Measurements from ENCODE around the gene SRGAP3.

SRGAP3 gene

DNA sequence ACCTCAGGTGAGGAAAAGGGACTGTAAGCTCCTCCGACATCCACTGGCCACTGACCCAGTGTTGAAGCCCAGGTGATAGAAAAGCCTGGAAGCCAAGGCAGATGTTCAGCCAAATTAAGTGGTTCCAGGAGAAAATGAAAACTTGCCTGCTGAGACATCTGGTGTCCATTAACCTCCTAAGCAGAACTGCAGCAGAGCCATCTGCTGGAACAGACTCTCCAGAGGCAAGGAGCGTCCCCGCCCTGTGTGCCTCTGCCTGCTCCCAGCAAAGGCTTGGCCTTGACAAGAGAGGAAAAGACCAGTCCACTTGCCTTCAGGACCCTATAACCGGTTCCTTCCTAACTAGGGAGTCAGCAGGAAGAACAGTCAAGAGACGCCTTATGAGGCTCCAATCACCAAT is 48.2 kb downstream of the SRGAP3 start:
- DNase-seq (ENCODE audit: low read depth), result no peak

DNA sequence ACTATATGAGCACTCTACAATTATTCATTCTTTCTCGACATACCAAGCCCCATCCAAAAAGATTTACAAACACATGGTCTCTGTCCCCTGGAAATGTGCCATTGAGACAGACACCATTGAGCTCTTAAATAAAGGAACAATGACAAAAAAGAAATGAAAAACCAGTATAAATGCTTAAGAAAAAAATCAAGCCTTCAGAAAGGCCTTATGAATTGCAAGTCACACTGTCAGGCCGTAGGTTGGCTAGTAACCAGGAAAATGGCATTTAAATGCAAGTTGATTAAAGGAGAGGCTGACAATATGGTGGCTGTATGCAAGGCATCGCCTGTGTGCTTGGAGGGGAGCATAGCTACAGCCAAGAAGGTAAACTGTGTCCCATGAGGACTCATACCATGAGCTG is 49.7 kb downstream of the SRGAP3 start:
- no peak for DNase-seq (ENCODE audit: low read depth)

DNA sequence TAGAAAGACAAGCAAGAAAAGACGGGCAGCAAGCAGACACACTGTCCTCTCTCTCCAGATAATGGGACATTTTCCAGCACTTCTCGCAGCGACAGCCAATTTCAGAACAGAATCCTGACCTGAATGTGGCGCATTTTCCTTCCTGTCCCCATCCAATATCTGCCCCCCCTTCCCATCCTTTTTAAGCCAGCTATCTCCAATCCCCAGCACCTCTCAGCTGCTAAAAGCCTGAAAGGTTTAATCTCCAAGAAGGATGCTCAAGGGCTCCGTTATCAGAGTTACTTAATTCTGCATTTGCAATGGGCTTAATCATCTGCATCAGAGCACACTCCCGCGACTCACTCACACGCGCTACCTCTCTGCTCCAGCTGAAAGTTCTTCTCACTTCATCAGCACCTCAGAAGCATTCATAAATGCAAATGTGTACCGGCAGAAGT is 50.5 kb downstream of the SRGAP3 start:
- no peak for DNase-seq (ENCODE audit: low read depth)

DNA sequence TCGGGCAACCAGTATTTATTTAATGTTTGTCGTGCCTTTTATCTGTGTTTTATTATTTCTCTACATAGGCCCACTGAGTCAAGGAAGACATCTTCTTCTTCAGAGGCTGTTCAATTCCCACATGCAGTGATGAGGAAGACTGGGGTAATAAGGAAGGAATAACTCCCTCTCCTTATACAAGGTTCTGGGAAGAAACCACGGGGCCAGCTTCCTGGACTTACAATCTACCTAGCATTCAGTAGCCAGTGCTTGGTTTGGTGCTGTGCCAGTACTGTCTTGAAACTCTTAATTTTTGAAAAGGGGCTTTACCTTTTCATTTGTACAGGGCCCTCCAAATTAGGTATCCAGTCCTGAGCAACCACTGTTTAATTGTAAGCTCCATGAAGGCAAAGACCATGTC is 51.2 kb downstream of the SRGAP3 start:
- no peak for DNase-seq (ENCODE audit: low read depth)

DNA sequence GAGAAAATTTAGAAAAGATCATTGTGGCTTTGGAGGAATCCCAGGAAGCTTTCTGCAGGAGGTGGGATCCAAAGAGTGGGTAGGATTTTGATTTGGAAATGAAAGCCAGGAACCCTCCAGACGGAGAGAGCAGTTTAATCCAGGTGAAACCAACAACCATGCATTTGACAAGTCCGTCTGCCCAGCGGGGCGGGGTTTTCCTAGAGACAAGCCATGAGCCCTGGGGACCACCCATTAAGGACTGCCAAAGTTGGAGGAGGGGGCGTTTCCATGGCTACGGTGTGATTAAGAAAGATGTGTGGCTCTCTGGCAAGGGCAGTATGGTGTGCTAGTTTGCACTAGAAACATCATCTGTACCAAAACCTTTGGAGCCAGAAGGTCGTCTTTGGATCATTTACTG is 53.4 kb downstream of the SRGAP3 start:
- no peak for DNase-seq (ENCODE audit: low read depth)

DNA sequence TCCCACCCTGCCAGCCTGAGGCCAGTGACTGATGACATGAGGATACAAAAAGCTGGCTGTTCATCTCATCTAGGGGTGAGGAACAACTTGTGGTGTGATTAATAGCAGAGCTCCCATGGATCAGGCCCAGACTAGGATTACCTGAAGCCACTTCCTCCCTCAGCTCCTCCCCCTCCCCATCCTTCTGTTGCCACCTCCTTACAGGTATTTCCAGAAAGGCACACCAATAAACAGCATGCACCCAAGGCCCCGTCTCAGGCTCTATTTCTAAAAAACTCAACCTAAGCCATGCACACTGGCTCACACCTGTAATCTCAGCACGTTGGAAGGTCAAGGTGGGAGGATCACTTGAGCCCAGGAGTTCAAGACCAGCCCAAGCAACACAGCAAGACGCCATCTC is 54.1 kb downstream of the SRGAP3 start:
- no peak for DNase-seq (ENCODE audit: low read depth)

DNA sequence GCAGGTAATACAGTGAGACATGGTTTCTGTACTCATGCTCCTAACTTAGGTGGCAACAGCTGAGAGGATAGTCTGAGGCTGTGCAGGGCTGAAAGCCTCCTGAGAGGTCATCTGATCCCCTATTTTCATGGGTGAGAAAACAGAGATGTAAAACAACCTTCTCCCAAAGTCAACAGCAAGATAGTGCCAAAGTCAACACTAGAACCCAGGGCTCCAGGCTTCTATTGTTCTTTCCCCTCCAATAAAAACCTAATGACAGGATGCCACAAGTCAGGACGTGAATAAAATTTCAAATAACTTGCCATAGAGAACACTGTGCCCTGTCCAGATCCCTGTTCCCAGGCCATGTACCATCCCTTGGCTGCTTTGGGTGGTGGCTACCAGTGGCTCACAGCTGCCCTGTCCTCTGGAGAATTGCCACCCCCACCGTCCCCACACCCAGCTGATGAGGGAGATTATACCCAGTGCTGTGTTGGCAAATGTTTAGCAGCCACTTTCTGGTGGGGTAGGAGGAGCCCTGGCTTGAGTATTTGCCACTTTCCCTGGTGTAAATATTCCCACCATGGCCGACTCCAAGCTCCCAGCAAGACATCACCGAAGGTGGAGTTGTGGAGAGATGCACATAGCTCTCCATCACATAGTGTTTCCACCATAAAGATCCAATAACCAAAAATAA is 54.8 kb downstream of the SRGAP3 start:
- no peak for DNase-seq (ENCODE audit: low read depth)

DNA sequence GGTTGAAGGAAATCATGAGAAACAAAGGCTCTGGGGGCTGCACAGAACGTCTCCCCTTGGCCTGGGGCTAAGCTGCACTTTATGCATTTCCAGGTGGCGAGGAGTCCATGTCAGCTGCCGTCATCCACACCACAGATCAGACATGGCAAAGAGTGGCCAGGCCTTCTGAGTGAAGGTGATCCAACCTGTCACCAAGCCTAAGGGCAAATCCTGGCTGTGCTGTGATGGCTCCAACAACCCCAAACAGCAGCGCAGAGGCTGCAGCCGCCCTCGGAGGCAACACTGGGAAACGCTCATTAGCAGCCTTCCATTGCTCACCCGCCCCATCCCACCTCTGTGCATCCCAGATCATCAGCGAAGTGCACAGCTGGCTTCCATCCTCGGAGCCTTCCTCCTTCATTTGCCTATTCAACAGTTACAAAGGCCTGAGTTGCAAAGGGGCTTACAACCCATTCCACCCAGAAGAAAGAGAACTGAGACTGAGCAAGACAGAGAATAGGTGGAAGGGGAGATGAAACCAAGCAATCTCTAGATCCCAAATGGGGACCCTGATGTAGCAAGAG is 55.7 kb downstream of the SRGAP3 start:
- DNase-seq (ENCODE audit: low read depth), result no peak

DNA sequence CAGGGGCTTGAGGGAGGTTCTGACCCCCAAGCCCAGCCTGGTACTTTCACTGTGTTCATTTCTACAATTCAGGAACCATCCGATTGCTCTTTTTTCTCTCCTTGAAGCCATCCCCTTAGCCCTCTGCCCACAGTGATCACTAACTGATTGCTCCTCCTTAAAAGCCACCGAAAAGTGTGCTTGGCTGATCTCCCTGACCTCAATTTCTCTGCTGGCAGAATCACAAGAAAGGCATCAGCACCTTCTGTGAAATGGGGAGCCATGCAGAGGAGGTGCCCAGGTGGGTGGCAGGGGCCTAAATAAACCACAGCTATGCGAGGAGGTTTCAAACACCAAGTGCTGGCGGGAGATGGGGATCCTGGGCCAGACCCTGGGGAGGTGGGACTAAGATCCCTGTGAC is 56.2 kb downstream of the SRGAP3 start:
- DNase-seq (ENCODE audit: low read depth), result no peak

DNA sequence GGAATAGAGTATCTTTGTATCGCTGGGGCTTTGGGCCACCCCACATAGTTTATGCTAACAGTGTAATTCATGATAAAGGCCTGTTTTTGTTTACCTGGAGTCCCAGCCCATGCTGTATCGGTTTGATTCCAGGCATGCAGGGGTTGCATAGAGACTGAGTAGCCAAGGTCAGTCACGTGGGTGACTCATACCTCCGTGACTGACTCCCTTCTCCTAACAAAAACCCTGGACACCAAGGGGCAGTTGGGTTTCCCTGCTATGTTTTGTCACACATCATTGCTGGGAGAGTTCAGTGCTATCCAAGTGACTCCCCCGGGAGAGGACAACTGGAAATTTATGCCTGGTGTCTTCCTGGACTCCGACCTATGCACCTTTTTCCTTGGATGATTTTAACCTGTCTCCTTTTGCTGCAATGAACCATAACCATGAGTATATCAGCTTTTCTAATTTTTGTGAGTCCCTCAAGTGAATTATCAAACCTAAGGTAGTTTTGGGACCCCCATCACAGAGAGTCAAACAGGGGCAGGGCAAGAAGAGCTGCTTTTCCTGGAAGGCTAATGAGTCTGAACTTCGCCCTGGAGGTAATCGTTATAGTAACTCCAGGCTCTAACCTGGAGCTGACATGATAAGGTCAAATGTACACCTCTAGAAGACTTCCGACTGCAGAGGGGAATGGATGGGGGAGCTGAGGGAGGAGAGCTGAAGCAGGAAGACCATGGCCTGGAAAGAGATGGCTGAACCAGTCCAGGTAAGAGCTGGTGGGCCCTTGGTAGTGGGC is 57.0 kb downstream of the SRGAP3 start:
- DNase-seq (ENCODE audit: low read depth), result no peak

DNA sequence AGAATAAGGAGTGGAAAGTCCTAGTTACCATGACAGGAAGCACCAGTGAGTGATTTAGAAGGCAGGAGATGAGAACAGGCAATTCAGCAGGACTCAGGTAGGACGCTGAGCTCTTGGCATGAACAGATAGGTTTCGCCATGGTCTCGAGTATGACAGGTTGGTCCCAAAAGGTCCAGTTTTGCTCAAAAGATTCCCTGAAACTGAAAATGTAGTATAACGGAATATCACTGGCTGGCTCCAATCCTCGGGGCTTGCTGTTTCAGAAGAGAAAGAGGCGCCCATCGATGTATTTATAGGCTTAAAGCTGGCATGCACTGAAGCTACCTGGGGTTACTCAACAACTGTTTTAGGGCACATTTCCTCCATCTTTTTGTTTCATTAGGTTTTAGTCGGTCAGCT is 59.2 kb downstream of the SRGAP3 start:
- no peak for DNase-seq (ENCODE audit: low read depth)

DNA sequence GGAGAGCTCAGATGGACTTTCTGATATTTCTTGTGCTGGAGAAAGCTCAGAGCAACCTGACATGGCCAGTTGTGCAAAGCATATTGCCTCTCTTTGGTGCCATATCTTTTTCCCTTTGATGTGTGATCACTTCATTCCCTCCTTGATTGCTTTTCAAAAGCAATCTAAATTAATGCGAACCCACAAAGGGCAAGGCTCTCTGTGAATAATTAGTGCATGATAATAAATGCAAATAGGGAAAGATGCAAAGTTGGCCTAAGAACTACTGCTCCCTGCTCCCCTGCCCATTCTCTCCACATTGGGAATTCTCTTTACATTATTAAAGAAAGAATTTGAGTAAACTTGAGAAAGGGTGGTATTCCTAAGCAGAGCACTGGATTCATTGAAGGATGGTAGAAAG is 60.9 kb downstream of the SRGAP3 start:
- no peak for DNase-seq (ENCODE audit: low read depth)

DNA sequence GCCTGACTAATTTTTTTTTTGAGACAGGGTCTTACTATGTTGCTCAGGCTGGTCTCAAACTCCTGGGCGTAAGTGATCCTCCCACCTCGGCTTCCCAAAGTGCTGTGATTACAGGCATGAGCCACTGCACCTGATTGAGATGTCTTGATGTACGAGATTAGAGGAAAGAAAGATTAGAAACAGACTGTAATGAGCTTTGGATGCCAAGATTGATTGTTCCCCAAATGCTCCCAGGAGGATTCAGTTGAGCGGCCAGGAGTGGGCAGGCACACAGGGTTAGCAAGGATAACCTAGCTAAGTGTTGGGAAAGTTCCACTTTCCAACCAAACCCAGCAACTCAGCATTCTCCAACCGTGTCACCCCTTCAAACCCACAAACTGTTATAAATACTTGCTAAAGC is 63.7 kb downstream of the SRGAP3 start:
- DNase-seq (ENCODE audit: low read depth), result no peak

DNA sequence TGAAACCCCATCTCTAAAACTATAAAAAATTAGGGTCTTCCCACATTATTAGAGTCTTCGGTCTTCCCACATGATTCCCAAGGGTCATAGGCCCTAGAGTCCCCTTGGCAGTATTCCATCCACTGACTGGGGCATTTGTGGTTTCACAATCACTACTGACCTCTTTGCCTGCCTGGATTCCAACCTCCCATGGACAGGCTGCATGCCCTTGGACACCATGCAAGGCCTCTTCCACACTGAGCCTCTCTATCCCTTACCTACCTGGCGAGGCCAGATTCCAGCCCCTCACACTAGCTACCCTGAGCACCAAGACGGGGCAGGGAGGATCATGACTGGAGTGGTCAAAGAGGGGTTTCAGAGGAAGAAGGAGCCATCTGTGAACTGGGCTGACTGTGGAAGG is 64.4 kb downstream of the SRGAP3 start:
- DNase-seq (ENCODE audit: low read depth), result no peak

DNA sequence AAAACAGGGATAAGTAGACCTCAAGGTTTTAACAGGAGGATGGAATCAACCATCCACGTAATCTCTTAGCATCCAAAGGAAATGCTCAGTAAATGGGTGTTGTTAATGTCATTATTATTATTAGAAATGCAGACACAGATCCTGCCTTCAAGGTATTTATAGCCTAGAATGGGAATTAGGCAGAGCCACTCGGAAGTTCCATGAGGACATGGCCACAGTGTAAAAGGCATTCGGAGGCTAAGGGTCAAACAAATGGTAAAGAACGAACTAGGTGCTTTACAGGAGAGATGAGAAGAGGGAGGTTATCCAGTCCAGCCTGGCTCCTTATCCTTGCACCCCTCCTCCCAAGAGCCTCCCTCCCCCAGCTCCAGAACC is 65.0 kb downstream of the SRGAP3 start:
- no peak for DNase-seq (ENCODE audit: low read depth)

DNA sequence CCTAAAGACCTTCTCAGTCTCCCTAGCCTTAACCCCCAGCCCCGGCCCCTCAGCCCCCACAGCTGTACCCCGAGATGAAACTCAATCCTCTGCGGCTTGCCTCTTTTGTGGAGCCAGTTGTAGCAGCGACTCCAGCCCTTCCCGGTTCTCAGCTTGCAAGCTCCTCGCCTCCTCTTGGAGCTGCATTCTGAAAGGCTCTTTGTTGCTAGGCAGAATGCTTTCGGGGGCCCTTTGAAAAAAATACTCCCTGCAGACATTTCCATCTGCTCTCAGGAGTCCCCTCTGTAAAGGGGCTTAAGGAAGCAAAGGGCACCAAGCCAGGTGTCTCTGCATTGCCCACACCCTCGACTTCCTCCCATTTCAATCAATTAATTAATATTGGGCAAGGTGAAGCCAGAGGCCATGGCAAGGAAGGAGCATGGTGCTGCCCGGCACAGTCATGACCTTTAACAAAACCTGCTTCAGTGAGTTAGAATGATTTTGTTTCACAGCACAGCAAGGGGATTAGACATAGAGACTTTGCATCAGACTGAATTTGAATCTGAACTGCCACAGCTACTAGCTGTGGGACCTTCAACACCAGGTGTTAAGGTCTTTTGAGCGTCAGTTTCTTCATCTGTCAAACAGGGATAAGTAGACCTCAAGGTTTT is 65.5 kb downstream of the SRGAP3 start:
- DNase-seq (ENCODE audit: low read depth), result no peak

DNA sequence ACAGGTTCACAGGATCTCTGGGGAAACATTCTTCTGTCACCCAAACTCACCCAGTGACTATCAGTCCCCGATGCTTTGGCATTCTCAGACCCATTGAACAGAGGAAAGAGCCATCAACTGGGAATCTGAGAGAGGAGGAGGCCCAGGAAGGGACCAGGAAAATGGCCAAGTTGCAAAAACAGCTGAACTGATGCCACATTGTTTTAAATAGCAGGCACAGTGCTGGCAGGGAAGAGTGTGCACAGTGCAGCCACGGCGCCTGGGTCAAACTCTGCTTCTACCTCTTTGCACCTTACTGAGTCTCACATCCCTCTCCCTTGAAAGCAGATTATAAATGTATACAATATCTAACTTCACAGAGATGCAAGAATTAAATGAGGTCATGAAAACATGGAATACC is 66.4 kb downstream of the SRGAP3 start:
- DNase-seq (ENCODE audit: low read depth), result no peak

DNA sequence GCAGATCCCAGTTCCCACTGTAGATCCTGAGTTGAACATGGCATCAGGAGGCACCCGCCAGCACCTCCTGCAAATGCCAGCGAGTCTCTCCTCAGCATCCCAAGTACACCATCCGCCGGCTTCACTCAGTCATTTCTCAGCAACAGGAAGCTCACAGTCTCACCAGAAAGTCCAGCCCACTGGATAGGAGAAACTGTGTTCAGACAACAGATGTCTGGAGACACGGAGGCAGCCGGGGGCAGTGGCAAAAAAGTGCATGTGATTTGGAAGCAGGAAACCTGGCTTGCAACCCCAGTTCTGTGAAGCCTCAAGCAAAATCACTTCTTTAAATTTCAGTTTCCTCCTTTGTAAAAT is 68.7 kb downstream of the SRGAP3 start:
- DNase-seq (ENCODE audit: low read depth), result no peak

DNA sequence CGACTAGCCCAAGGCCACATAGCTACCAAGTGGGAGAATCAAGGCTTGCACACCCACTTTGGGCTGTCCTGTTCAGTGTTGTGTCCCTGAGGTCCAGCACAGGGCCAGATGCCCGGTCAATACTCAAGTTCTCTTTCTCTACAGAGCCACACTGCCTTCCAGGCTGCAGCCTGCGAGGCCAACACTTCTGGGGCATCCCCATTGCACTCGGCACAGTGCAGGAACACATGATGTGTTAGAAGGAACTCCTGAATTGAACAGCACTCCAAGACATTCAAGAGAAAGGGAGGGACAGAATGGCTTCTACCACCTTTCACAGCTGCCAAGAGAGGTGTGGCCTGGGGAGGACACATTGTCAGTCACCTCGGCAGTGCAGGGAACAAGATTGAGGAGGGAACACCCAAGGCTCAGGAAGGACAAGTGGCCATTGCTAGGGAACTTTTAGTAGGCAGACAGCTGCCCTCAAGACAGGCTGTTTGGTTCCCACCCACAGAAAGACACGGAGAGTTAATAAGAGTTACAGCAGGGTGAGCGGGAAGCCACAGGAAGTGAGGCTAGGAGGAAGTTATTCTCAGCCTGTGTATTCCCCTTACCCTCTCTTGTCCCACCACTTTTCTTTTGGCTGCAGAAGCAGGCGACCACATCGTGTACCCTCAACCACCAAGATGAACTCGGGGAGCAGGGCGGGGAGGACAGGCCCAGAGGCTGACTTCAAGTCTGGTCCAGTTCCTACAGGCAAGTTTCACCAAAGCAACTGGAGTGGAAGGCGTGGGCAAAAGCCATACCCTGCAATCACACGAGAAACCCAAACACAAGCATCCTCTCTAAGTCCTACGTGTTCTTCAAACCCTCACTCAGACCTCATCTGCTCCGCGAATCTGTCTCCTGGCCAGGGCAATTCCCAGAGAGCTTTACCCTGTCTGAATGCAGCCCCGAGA is 69.4 kb downstream of the SRGAP3 start:
- no peak for DNase-seq (ENCODE audit: low read depth)

DNA sequence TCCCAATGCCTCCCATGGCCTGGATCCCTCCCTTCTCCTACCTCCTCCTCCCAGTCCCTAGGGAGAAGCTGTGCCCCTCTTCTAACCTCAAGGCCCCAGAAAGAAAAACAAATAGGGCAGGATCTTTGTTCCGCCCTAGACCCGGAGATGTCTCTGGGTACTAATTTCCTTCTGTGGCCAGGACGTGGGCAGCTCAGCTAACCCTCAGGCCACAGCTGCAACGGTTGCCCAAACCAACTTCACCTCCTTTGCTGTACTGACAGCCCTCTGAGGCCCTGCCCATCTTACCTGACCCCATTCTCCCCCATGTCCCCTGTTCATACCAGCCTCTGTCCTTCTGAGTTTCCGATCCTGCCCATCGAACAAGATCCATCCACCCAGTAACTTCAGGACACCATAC is 70.7 kb downstream of the SRGAP3 start:
- no peak for DNase-seq (ENCODE audit: low read depth)

DNA sequence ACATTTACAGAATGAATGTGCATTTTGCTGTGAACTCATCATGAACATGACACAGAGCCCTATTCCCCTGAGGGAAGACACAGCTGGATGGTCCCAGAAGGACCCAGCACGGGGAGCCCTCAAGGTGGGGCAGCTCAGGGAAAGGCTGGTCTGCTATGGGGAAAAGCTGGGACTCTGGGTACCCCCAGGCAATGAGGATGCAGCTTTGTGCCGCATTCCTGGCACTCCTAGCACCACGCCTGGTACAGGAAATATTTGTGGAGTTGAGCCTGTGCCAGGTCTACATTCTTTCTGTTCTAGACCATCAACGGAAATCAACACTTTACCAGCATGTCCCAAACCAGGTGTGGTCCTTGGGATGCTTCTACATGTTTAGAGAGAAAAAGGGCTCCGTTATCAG is 74.0 kb downstream of the SRGAP3 start:
- no peak for DNase-seq (ENCODE audit: low read depth)

DNA sequence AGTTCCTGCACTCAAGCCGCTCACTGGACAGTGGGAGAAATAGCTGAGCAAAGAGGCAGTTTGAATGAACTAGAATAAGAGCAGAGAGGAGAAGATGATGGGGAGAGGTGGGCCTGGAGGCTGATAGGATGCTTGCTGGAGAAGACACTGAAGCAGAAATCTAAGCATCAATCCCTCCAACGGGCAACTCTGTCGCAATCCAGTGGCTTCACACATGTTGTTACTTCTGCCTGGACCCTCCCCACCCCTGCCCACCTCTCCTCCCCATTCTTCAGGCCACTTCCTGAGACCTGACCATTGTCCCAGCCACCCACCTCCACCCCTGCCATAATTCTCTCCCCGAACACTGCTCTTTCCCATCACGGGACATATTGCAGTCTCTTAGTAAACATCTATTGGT is 76.0 kb downstream of the SRGAP3 start:
- DNase-seq (ENCODE audit: low read depth), result no peak

All from stimulated activated CD8-positive, alpha-beta memory T cell treated with anti-CD3 and anti-CD28 coated beads, Interleukin-12 subunit alpha, Interleukin-12 subunit beta, amount 100 ng/mL, for 1 hour (primary cell).